Measurements from ENCODE around the gene ETFRF1. TPM values are rescaled to one million over a fixed set of nuclear protein-coding genes. Genes with fewer than 3 reads are reported as not detected.

The ETFRF1 gene
- total RNA-seq, 1 experiment from 2014 or later: 10.2 TPM

DNA sequence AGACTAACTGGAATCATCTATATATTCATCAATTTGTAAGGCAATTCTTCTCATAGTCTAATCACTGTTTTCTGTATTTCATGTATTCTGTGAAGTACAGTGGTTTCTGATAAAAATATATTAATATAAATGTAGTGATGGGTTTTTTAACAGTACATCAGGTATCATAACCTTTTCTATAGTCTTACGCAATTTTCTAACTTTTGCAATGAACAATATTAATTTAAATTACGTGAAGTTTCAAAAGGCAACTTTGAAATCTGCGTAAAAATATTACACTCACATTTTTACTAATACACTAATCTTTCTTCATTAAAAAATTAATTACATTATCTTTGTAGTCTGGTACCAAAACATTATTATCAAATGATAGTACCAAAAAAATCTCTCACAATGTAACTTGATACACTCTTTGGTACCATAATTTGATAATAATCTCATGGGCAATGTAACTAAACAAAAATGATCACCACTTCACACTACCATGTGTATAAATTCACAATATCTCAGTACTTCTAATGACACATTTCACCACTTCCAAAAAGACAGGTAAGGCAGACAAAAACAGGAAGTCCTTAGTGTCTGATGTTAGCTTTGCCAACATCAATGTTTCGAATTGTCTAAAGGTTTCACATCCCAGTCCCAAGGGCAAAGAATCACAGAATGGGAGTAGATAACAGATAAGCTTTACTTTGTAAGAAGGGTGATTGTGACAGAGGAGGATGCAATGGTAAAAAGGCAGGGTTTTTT lies 8.8 kb upstream of the ETFRF1 start:
- no peaks in the 10 kb centered on the region for H3K9me3 ChIP-seq
- BruUV-seq (replicated peaks): no TSS peak
- TF ChIP-seq, protein P1, sequence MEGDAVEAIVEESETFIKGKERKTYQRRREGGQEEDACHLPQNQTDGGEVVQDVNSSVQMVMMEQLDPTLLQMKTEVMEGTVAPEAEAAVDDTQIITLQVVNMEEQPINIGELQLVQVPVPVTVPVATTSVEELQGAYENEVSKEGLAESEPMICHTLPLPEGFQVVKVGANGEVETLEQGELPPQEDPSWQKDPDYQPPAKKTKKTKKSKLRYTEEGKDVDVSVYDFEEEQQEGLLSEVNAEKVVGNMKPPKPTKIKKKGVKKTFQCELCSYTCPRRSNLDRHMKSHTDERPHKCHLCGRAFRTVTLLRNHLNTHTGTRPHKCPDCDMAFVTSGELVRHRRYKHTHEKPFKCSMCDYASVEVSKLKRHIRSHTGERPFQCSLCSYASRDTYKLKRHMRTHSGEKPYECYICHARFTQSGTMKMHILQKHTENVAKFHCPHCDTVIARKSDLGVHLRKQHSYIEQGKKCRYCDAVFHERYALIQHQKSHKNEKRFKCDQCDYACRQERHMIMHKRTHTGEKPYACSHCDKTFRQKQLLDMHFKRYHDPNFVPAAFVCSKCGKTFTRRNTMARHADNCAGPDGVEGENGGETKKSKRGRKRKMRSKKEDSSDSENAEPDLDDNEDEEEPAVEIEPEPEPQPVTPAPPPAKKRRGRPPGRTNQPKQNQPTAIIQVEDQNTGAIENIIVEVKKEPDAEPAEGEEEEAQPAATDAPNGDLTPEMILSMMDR (IDR thresholded peaks at IDR 0.05; ENCODE audit: insufficient read depth in 1 of 2, low read depth in 1 of 2, low read length in 1 of 2, severe bottlenecking in 1 of 2, unreplicated experiment in 1 of 2): no peak
- H3K4me3 ChIP-seq (ENCODE audit: low read depth, low read length): no peak overlapping the region
- Mint-ChIP-seq H3K4me1 (ENCODE audit: low read depth, unreplicated experiment) (no peaks in the 10 kb centered on the region), H3K27ac (ENCODE audit: unreplicated experiment) (no peak overlapping the region), H3K9me3 (ENCODE audit: unreplicated experiment) (no peaks in the 10 kb centered on the region), H3K4me3 (ENCODE audit: unreplicated experiment) (no peak overlapping the region), H3K36me3 (ENCODE audit: insufficient read depth, unreplicated experiment) (no peaks in the 10 kb centered on the region), H3K27me3 (ENCODE audit: insufficient read depth, unreplicated experiment) (peaks cover 2% of the 10 kb centered on the region)
- no peak for DNase-seq
- no peaks in the 10 kb centered on the region for H3K36me3 ChIP-seq (ENCODE audit: control insufficient read depth, insufficient read depth, low read length)
- CTCF ChIA-PET: no interaction called here
- POLR2A ChIA-PET: no interaction called here
- H3K27me3 ChIP-seq (replicated peaks; ENCODE audit: control insufficient read depth, insufficient read depth, low read length): no peaks in the 10 kb centered on the region; the same call in 1 of the 2 replicates
- no peaks in the 10 kb centered on the region for H3K4me1 ChIP-seq
- intact Hi-C loops (cut with micrococcal nuclease; ENCODE audit: unreplicated experiment): no loop called here

DNA sequence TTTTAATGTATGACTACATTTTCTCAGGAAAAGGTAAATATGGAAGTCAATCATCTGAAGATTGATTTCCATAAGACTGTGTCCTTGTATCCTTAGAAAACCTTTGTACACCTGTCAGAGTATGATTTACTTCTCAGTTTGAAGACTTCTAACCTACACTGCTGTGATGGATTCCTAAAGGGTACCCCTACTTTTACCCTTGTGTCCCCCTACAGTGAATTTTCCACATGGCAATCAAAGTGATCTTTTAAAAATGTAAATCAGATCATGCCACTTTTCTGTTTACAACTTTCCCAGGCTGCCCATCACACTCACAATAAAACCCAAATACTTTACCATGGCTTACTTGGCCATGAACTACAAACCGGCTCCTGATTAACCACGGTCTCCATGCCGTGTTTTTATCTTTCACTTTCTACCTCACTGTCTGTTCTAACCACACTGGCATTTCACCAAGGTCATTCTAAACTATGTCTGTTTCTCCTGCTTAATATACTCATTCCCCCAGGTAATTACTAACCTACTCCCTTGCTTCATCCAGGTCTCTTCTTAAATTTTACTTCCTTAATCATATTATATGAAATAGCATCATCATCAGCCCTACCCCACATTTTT lies 8.1 kb upstream of the ETFRF1 start:
- no peaks in the 10 kb centered on the region for H3K36me3 ChIP-seq (ENCODE audit: control insufficient read depth, insufficient read depth, low read length)
- Mint-ChIP-seq H3K9me3 (ENCODE audit: unreplicated experiment) (no peaks in the 10 kb centered on the region), H3K4me3 (ENCODE audit: unreplicated experiment) (no peak overlapping the region), H3K4me1 (ENCODE audit: low read depth, unreplicated experiment) (no peaks in the 10 kb centered on the region), H3K27ac (ENCODE audit: unreplicated experiment) (no peak overlapping the region), H3K27me3 (ENCODE audit: insufficient read depth, unreplicated experiment) (peaks cover 2% of the 10 kb centered on the region), H3K36me3 (ENCODE audit: insufficient read depth, unreplicated experiment) (no peaks in the 10 kb centered on the region)
- BruUV-seq (replicated peaks): no TSS peak
- no peaks in the 10 kb centered on the region for H3K9me3 ChIP-seq
- no peak overlapping the region for H3K4me3 ChIP-seq (ENCODE audit: low read depth, low read length)
- H3K27me3 ChIP-seq (replicated peaks; ENCODE audit: control insufficient read depth, insufficient read depth, low read length): no peaks in the 10 kb centered on the region; the same call in 1 of the 2 replicates
- TF ChIP-seq, protein P1 (IDR thresholded peaks at IDR 0.05; ENCODE audit: insufficient read depth in 1 of 2, low read depth in 1 of 2, low read length in 1 of 2, severe bottlenecking in 1 of 2, unreplicated experiment in 1 of 2): no peak
- no peak for DNase-seq
- no peaks in the 10 kb centered on the region for H3K4me1 ChIP-seq
- intact Hi-C loops (cut with micrococcal nuclease; ENCODE audit: unreplicated experiment): no loop called here
- POLR2A ChIA-PET: no interaction called here
- CTCF ChIA-PET: no interaction called here

DNA sequence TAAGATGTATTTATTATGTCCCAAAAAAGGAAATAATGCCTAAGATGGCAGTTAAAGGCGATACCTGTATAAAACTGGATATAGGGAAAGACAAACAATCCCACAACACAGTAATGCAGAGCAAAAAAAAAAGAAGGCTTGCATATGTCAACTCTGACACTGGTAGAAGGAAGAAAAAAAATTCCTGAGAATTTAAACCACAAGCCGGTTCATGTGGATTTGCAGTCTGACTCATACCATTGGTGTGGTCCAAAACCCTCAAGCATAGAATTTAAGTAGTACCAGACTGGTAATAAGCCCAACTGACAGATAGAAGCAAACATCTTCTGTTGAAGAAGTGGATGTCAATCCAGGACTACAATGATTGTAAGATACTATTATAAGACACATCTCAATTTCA lies 7.3 kb upstream of the ETFRF1 start:
- ChIA-PET CTCF (no interaction called here), POLR2A (no interaction called here)
- TF ChIP-seq, protein P1 (IDR thresholded peaks at IDR 0.05; ENCODE audit: insufficient read depth in 1 of 2, low read depth in 1 of 2, low read length in 1 of 2, severe bottlenecking in 1 of 2, unreplicated experiment in 1 of 2): no peak

More for the DNA sequence above, 7.3 kb upstream of the ETFRF1 start:
- no peaks in the 10 kb centered on the region for H3K36me3 ChIP-seq (ENCODE audit: control insufficient read depth, insufficient read depth, low read length)
- H3K27me3 ChIP-seq (replicated peaks; ENCODE audit: control insufficient read depth, insufficient read depth, low read length): no peaks in the 10 kb centered on the region; the same call in 1 of the 2 replicates
- no peaks in the 10 kb centered on the region for H3K4me1 ChIP-seq
- Mint-ChIP-seq H3K27ac (ENCODE audit: unreplicated experiment) (no peak overlapping the region), H3K4me1 (ENCODE audit: low read depth, unreplicated experiment) (no peaks in the 10 kb centered on the region), H3K36me3 (ENCODE audit: insufficient read depth, unreplicated experiment) (no peaks in the 10 kb centered on the region), H3K27me3 (ENCODE audit: insufficient read depth, unreplicated experiment) (no peaks in the 10 kb centered on the region), H3K9me3 (ENCODE audit: unreplicated experiment) (no peaks in the 10 kb centered on the region), H3K4me3 (ENCODE audit: unreplicated experiment) (no peak overlapping the region)
- no peak overlapping the region for H3K4me3 ChIP-seq (ENCODE audit: low read depth, low read length)
- no peak for DNase-seq
- no TSS peak for BruUV-seq (replicated peaks)
- intact Hi-C loops (cut with micrococcal nuclease; ENCODE audit: unreplicated experiment): no loop called here
- H3K9me3 ChIP-seq: no peaks in the 10 kb centered on the region
